GM12865 (cell line): ENCODE data around the gene LRRC4C.
"Not testable (repeated sequence)": the region's sequence is repeated elsewhere in the genome, so short reads cannot be mapped to it uniquely, and the experiment has no call there.

Experiments
- DNase-seq: peaks from one replicate; pipeline ENCODE4 v3.0.0; 2010; ENCODE audit warnings: low read depth
- H3K4me3 ChIP-seq: 2 replicates; pipeline ENCODE4 v1.5.1; 2011; ENCODE audit warnings: mild to moderate bottlenecking, low read depth, low read length, control low read depth
- TF ChIP-seq, protein P1 (sequence below): IDR thresholded peaks from 2 replicates; pipeline ENCODE4 v1.5.1; 2011; ENCODE audit warnings: low read length, control low read depth, low read depth, inconsistent platforms; ENCODE audit not compliant: insufficient read depth; ENCODE audit errors: missing control alignments

LRRC4C gene

DNA sequence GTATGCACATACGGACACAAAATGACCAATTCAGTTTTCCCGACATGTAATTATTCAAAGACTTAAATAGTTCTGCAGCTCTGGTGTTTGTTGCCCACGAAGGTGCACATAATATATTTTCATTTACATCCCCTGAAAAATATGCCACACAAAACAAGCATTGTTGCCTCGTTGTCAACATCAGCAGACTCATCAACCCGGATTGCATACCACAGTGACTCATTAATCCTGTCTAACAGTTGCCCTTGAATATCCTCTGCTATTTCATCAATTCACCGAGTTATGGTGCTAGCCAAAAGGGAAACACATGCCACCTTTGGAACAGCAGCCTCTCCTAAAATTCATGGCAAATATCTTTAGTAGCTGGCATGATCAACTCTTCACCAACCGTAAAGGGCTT lies 582.2 kb downstream of the LRRC4C start:
- DNase-seq = no peak
- H3K4me3 ChIP-seq = no peak overlapping the region
- TF ChIP-seq, protein P1, sequence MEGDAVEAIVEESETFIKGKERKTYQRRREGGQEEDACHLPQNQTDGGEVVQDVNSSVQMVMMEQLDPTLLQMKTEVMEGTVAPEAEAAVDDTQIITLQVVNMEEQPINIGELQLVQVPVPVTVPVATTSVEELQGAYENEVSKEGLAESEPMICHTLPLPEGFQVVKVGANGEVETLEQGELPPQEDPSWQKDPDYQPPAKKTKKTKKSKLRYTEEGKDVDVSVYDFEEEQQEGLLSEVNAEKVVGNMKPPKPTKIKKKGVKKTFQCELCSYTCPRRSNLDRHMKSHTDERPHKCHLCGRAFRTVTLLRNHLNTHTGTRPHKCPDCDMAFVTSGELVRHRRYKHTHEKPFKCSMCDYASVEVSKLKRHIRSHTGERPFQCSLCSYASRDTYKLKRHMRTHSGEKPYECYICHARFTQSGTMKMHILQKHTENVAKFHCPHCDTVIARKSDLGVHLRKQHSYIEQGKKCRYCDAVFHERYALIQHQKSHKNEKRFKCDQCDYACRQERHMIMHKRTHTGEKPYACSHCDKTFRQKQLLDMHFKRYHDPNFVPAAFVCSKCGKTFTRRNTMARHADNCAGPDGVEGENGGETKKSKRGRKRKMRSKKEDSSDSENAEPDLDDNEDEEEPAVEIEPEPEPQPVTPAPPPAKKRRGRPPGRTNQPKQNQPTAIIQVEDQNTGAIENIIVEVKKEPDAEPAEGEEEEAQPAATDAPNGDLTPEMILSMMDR = no peak

DNA sequence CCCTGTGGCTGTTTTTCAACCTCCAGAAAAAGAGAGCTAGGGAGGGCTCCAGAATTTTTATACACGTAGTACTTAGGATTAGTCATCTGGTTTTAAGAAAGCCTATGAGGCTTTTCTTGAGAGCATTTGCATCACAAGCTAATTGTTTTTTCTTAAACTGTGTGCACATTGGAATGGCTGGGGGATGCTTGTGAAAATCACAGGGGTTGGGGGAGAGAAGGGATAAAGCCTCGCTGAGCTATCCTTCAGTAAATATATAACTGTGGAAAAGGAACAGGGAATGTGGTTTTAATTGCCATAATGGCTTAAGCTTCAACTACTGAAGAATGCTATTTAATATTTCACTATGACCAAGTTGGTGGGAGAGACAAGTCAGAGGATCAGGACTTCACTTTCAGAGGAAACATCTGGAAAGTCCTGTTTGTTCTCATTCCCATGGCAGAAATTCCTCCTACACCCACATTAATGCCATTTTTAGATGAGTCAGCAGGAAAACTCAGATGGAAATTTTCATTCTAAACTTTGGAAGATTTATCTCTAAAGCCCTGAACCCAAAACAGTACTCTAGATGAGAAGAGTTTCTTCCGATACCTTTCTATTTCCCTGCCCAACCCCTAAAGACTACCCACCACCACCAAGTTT lies 591.3 kb downstream of the LRRC4C start:
- DNase-seq = no peak
- no peak overlapping the region for H3K4me3 ChIP-seq
- TF ChIP-seq, protein P1 = no peak

DNA sequence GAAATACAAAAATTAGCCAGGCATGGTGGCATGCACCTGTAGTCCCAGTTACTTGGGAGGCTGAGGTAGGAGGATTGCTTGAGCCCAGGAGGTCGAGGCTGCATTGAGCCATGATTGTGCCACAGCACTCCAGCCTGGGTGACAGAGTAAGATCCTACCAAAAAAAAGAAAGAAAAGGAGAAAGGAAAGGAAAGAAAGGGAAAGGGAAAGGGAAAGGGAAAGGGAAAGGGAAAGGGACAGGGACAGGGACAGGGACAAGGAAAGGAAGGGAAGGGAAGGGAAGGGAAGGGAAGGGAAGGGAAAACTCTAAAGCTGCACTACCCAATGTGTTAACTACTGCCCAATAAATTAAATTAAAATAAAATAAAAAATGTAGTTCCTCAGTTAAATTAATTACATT lies 601.7 kb downstream of the LRRC4C start:
- DNase-seq, H3K4me3 ChIP-seq: not testable (repeated sequence)

DNA sequence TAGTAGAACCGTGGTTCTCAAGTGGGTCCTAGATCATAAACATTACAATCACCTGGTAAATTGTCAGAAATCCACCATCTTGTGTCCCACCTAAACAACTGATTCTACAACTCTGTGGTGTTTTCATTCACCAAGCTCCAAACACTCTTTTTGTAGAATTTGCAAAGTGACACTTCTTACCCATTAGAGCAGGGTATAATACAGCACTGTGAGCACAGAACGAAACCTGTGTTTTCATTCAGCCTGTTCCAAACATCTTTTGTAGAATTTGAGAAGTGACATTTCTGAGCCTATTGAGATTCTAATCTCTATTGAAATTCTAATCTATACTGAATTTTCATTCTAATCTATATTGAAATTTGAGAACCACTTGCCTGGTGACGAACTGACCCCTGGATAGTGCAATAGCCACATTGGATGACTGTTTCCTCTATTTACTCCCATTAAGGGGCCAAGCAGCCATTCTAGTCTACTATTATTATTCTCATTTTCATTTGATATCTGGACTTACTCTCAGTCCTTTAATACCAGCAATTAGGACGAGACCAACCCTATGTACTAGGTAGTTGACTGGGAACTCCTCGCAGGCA lies 616.6 kb downstream of the LRRC4C start:
- H3K4me3 ChIP-seq = no peak overlapping the region
- no peak for DNase-seq
- TF ChIP-seq, protein P1 = no peak

DNA sequence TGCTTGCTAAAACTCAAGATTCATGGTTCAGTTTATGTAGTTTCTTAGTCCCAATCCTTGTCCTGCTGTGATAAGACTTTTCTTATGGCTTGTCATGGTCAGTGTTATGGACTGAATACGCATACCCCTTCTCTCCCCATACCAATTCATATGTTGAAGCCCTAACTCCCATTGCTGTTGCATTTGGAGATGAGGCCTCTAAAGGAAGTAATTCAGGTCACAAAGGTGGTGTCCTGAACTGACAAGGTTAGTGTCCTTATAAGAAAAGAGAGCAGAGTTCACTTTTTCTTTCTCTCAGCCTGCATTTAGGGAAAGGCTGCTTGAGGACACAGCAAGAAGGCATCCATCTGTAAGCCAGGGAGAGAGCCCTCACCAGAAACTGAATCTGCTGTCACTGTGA lies 618.2 kb downstream of the LRRC4C start:
- DNase-seq = no peak
- no peak overlapping the region for H3K4me3 ChIP-seq
- TF ChIP-seq, protein P1 = no peak

DNA sequence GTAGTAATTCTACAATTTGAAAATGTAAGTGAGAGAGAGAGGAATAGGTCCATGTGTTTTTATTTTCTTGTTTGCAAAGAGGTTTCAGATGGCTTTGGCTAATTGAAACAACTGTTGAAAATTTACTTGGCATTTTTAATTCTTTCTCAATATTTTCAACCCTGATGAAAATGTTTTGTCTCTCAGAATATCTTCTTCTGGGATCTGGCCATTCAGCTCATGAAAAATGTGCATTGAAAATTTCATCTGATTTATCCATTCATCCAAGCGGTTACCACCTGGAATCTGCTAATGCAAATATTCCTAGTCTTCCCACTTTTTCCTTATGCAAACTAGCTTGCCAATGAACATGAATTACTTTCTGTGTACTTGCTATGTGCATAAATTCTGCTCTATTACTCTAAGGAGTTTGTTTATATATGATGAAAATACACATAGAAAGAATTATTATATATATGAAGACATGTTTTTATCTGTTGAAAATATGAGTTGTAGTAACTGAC lies 621.2 kb downstream of the LRRC4C start:
- TF ChIP-seq, protein P1 = no peak
- DNase-seq = no peak
- H3K4me3 ChIP-seq = no peak overlapping the region

DNA sequence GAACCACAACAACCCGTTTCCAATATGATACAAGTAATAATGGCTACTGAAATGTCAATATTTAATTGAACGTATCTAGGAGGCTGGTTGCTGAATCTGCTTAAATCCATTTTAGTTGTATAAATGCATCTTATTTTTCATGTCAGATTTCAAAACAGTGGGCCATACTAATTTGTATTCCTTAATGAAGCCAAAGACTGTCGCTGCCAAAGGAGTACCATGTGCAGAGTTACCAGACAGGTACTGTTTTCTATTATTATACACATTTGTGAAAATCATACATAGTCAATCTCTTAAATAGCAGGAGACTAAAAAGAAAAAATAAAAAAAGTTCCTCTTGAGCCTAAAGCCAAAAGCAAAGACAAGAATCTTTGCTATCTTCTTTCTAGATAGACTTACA lies 632.3 kb downstream of the LRRC4C start:
- no peak for DNase-seq
- TF ChIP-seq, protein P1 = no peak
- no peak overlapping the region for H3K4me3 ChIP-seq
